MM.1S (cell line): ENCODE measurements around the gene BOC.

Source experiments
- DNase-seq: peaks from one replicate; pipeline ENCODE4 v3.0.0-alpha.2; 2015
- H2AFZ ChIP-seq: fragments of 300-600 bp; sonication (generic); 2 replicates; pipeline ENCODE4 v1.6.0; 2016; ENCODE audit warnings: antibody characterized with exemption, low read length
- H3F3A ChIP-seq: fragments of 300-600 bp; sonication (generic); 2 replicates; pipeline ENCODE4 v1.6.1; 2016; ENCODE audit warnings: mild to moderate bottlenecking, antibody characterized with exemption, low read length, moderate library complexity, mixed read lengths; ENCODE audit not compliant: insufficient read depth
- H3K27ac ChIP-seq: fragments of 300-600 bp; sonication (generic); 2 replicates; pipeline ENCODE4 v1.5.1; 2016; ENCODE audit warnings: mild to moderate bottlenecking, low read length
- H3K27me3 ChIP-seq: fragments of 300-600 bp; sonication (generic); replicated peaks from 2 replicates; pipeline ENCODE4 v1.6.0; 2016; ENCODE audit warnings: low read length; ENCODE audit not compliant: insufficient read depth
- H3K36me3 ChIP-seq: fragments of 300-600 bp; sonication (generic); replicated peaks from 2 replicates; pipeline ENCODE4 v1.6.1; 2016; ENCODE audit warnings: mild to moderate bottlenecking, low read length, mixed read lengths; ENCODE audit not compliant: insufficient read depth
- H3K4me1 ChIP-seq: fragments of 300-600 bp; sonication (generic); 2 replicates; pipeline ENCODE4 v1.6.1; 2016; ENCODE audit warnings: low read length, mixed read lengths
- H3K4me2 ChIP-seq: fragments of 300-600 bp; sonication (generic); 2 replicates; pipeline ENCODE4 v1.6.0; 2016; ENCODE audit warnings: low read depth, low read length
- H3K4me3 ChIP-seq: fragments of 300-600 bp; sonication (generic); 2 replicates; pipeline ENCODE4 v1.5.1; 2016; ENCODE audit warnings: low read length, mixed read lengths
- H3K79me2 ChIP-seq: fragments of 300-600 bp; sonication (generic); 2 replicates; pipeline ENCODE4 v1.6.1; 2016; ENCODE audit warnings: mixed run types, low read length, mixed read lengths
- H3K9ac ChIP-seq: fragments of 300-600 bp; sonication (generic); 2 replicates; pipeline ENCODE4 v1.6.1; 2016; ENCODE audit warnings: low read length, mixed read lengths
- H3K9me2 ChIP-seq: fragments of 300-600 bp; sonication (generic); replicated peaks from 2 replicates; pipeline ENCODE4 v1.6.1; 2016; ENCODE audit warnings: mild to moderate bottlenecking, low read length, mixed read lengths; ENCODE audit not compliant: insufficient read depth
- H3K9me3 ChIP-seq: fragments of 300-600 bp; sonication (generic); replicated peaks from 2 replicates; pipeline ENCODE4 v1.6.1; 2016; ENCODE audit warnings: mild to moderate bottlenecking, low read length, mixed read lengths; ENCODE audit not compliant: insufficient read depth
- H4K20me1 ChIP-seq: fragments of 300-600 bp; sonication (generic); 2 replicates; pipeline ENCODE4 v1.6.1; 2016; ENCODE audit warnings: mild to moderate bottlenecking, low read length, moderate library complexity, mixed read lengths; ENCODE audit not compliant: insufficient read depth
- EZH2 ChIP-seq: fragments of 300-600 bp; sonication (generic); optimal IDR thresholded peaks from 2 replicates; pipeline ENCODE3; 2017; ENCODE audit warnings: low read depth, mild to moderate bottlenecking, antibody characterized with exemption, low read length, mixed read lengths
- EZH2phosphoT487 ChIP-seq: fragments of 300-600 bp; sonication (generic); IDR thresholded peaks from 2 replicates; pipeline ENCODE4 v1.6.1; 2018; ENCODE audit warnings: antibody characterized with exemption, low read length
- TF ChIP-seq, protein P1 (sequence below): fragments of 300-600 bp; sonication (generic); IDR thresholded peaks from 2 replicates; pipeline ENCODE4 v1.5.1; 2016; ENCODE audit warnings: antibody characterized with exemption, low read length, mixed read lengths

Gene BOC

DNA sequence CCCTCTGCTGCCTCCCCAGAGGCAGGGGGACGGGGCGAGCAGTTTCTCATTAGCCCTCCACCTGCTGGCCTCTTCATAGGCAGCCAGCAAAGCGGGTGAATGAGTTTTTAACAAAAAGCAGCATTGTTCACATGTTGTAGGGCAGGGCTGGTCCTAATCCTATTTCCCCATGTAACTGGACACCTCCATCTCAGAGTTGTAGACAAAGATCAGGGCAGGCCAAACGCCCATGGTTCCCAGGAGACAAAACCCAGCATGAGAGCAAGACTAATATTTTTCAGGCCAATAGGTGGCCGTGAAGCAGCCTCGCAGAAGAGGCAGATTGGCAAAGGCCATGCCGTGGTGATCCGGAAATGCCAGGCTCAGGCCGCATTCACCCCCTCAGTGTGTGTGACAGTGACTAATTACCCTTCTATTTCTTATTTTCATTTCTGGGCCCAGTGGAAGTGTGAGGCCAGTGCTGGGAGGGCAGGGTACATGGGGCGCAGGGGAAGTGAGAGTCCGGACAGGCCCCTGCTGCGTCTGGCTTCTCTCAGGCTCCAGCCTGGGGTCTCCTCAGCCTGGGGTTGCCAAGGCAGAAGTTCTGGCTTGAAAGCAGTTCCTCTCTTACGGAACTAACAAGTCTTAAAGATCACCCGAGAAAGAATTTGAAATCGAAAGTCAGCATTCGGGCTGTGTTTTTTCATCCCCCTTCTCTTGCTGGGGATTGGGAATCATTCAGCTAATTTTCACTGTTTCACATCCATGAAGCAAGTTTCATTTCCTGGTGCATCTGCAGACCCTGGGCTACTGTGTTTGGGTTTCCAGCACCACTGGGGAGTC, 64.8 kb downstream of the BOC start:
- Histone ChIP-seq H3K9me3 (no peaks in the 10 kb centered on the region), H3K36me3 (no peaks in the 10 kb centered on the region), H3K79me2 (no peaks in the 10 kb centered on the region), H3K4me2 (peak overlapping the region; percentile 74), H3F3A (peaks cover 14% of the 10 kb centered on the region; the same call in 1 of the 2 replicates), H3K27ac (peak overlapping the region; percentile 63; the same call in 1 of the 2 replicates), H2AFZ (peak overlapping the region; percentile 75), H3K27me3 (no peaks in the 10 kb centered on the region), H4K20me1 (no peaks in the 10 kb centered on the region), H3K4me3 (peak overlapping the region; percentile 51), H3K9ac (peak overlapping the region; percentile 60), H3K4me1 (peaks cover 10% of the 10 kb centered on the region), H3K9me2 (no peaks in the 10 kb centered on the region)
- TF ChIP-seq, protein P1, sequence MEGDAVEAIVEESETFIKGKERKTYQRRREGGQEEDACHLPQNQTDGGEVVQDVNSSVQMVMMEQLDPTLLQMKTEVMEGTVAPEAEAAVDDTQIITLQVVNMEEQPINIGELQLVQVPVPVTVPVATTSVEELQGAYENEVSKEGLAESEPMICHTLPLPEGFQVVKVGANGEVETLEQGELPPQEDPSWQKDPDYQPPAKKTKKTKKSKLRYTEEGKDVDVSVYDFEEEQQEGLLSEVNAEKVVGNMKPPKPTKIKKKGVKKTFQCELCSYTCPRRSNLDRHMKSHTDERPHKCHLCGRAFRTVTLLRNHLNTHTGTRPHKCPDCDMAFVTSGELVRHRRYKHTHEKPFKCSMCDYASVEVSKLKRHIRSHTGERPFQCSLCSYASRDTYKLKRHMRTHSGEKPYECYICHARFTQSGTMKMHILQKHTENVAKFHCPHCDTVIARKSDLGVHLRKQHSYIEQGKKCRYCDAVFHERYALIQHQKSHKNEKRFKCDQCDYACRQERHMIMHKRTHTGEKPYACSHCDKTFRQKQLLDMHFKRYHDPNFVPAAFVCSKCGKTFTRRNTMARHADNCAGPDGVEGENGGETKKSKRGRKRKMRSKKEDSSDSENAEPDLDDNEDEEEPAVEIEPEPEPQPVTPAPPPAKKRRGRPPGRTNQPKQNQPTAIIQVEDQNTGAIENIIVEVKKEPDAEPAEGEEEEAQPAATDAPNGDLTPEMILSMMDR = peak; percentile 26
- no peak for TF ChIP-seq EZH2
- no peak for TF ChIP-seq EZH2phosphoT487
- DNase-seq = peak; percentile 78

DNA sequence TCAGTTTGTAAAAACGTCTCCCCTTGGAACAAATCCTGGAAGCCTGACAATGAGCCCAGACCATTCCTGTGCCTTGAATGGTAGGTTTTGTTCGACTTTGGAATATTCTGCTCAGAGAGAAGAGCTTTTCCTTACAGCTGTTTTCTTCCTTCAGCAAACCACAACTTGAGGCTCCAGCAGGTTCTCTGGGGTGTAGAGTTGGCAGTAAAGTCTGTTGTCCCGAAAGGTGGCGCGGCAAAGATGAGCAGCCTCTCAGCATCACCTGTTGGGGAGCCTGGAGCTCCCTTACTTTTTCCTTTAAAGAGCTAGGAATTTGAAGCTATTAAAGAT, 65.4 kb downstream of the BOC start:
- H3K9me2 ChIP-seq = no peaks in the 10 kb centered on the region
- peak overlapping the region; percentile 74 for H3K4me2 ChIP-seq
- H3K36me3 ChIP-seq = no peaks in the 10 kb centered on the region
- no peak for DNase-seq
- peak overlapping the region; percentile 60 for H3K9ac ChIP-seq
- H2AFZ ChIP-seq = peak overlapping the region; percentile 75
- no peak for TF ChIP-seq EZH2
- TF ChIP-seq, protein P1 = no peak
- no peak for TF ChIP-seq EZH2phosphoT487
- peaks cover 14% of the 10 kb centered on the region; the same call in 1 of the 2 replicates for H3F3A ChIP-seq
- H4K20me1 ChIP-seq = no peaks in the 10 kb centered on the region
- peaks cover 10% of the 10 kb centered on the region for H3K4me1 ChIP-seq
- H3K9me3 ChIP-seq = no peaks in the 10 kb centered on the region
- H3K4me3 ChIP-seq = peak overlapping the region; percentile 51
- no peaks in the 10 kb centered on the region for H3K79me2 ChIP-seq
- peak overlapping the region; percentile 63; the same call in 1 of the 2 replicates for H3K27ac ChIP-seq
- H3K27me3 ChIP-seq = no peaks in the 10 kb centered on the region

DNA sequence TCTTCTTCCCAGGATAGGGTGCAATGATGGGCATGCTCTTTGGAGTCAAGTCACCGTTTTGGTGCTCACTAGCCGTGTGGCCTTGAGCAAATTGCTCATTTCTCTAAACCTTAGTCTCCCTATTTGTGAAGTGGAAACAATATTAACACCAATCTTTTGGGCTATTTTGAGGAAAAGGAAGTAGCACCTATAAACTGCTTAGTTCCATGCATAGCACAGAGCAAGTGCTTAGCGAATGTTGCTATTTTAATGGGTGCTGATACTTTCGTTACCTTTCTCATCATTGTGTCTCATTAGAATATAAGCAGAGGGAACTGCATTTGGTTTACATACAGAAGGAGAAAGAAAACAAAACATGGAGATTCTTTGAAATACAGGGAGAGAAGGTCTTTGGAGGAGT, 66.1 kb downstream of the BOC start:
- Histone ChIP-seq H3K36me3 (no peaks in the 10 kb centered on the region), H3K27me3 (no peaks in the 10 kb centered on the region), H3K27ac (no peak overlapping the region), H3K9me3 (no peaks in the 10 kb centered on the region), H3K79me2 (no peaks in the 10 kb centered on the region), H3K9ac (no peak overlapping the region), H3K9me2 (no peaks in the 10 kb centered on the region), H2AFZ (no peak overlapping the region), H3K4me2 (no peak overlapping the region), H3K4me1 (peaks cover 15% of the 10 kb centered on the region), H3F3A (peaks cover 14% of the 10 kb centered on the region; the same call in 1 of the 2 replicates), H3K4me3 (no peak overlapping the region), H4K20me1 (no peaks in the 10 kb centered on the region)
- no peak for TF ChIP-seq EZH2
- TF ChIP-seq, protein P1 = no peak
- TF ChIP-seq EZH2phosphoT487 = no peak
- DNase-seq = no peak
